Epithelial cell of alveolus of lung (primary cell): ENCODE results near the gene GFI1B. TPM values are rescaled to one million over a fixed set of nuclear protein-coding genes. Genes with fewer than 3 reads are reported as not detected.

Source experiments
- total RNA-seq: library from RNA; depleted of rRNA; stranded (reverse); fragments of >200 nt; gene quantifications from 2 replicates; pipeline ENCODE4 v1.2.1, GENCODE V29; 2015

The GFI1B gene
- total RNA-seq, result not detected in 2 replicates

GRCh38 chr9:132978451-132979131, at the start of gene GFI1B:
TSS of gene GFI1B (plus strand) at chr9:132978694. CDS start at chr9:132986679, 7,985 bp downstream.

GRCh38 chr9:132944294-132945185, 34.0 kb upstream of the GFI1B start, which contains the start of gene TSC1:
TSS of gene TSC1 (minus strand) at chr9:132944616. CDS start at chr9:132928872, 15,744 bp downstream.

GRCh38 chr9:133030317-133031129, 52.0 kb downstream of the GFI1B start, which contains the start of gene GTF3C5:
TSS of gene GTF3C5 (plus strand) at chr9:133030997. CDS start at chr9:133031012, 15 bp downstream.

Other genes starting within 250 kb of the GFI1B start
- gene AK8, start 100.4 kb upstream of the GFI1B start, total RNA-seq, result 0.13 and 0.88 TPM in 2 replicates
- gene SPACA9, start 99.8 kb upstream of the GFI1B start, total RNA-seq, result 3.2 and 14.8 TPM in 2 replicates
- 14.7 and 20.8 TPM in 2 replicates for gene TSC1, start 34.1 kb upstream of the GFI1B start, total RNA-seq
- gene GTF3C5, start 52.3 kb downstream of the GFI1B start, total RNA-seq, result 45.9 and 62.1 TPM in 2 replicates
- 0.52 and 1.1 TPM in 2 replicates for gene CEL, start 83.3 kb downstream of the GFI1B start, total RNA-seq
- 14.9 and 17.5 TPM in 2 replicates for gene RALGDS, start 142.5 kb downstream of the GFI1B start, total RNA-seq
- 5.7 and 15.4 TPM in 2 replicates for gene GBGT1, start 185.2 kb downstream of the GFI1B start, total RNA-seq
- not detected in 2 replicates for gene OBP2B, start 230.6 kb downstream of the GFI1B start, total RNA-seq